ENCODE results near the gene NOTUM. TPM values are rescaled to one million over a fixed set of nuclear protein-coding genes. Genes with fewer than 3 reads are reported as not detected.

Gene NOTUM
- total and polyA plus RNA-seq, 4 donors: 0.19 to 5.4 (median 1.6) TPM

GRCh38 chr17:82007228-82007494 is 46.2 kb upstream of the NOTUM start:
- TF ChIP-seq CTCF (IDR thresholded peaks at IDR 0.05; ENCODE audit: low read depth, low read length, missing input control): no peak
- no peak for TF ChIP-seq RAD21 (IDR thresholded peaks at IDR 0.05)
- no peak for TF ChIP-seq FOXA2 (IDR thresholded peaks at IDR 0.05)
- TF ChIP-seq ZBTB33 (IDR thresholded peaks at IDR 0.05): no peak
- TF ChIP-seq EGR1 (IDR thresholded peaks at IDR 0.05; ENCODE audit: low read depth in 2 of 2): no peak
- TF ChIP-seq ATF3 (IDR thresholded peaks at IDR 0.05): no peak
- no peak for TF ChIP-seq REST (IDR thresholded peaks at IDR 0.05)
- TF ChIP-seq HNF4A (conservative IDR thresholded peaks at IDR 0.05): no peak
- no peak for TF ChIP-seq NR2F2 (IDR thresholded peaks at IDR 0.05)
- no peak for TF ChIP-seq FOXA1 (IDR thresholded peaks at IDR 0.05)
- no peak for TF ChIP-seq RXRA (IDR thresholded peaks at IDR 0.05)
- no peak for TF ChIP-seq TAF1 (conservative IDR thresholded peaks at IDR 0.05)
- TF ChIP-seq JUND (IDR thresholded peaks at IDR 0.05): no peak
- TF ChIP-seq HNF4G (IDR thresholded peaks at IDR 0.05): no peak
- TF ChIP-seq YY1 (IDR thresholded peaks at IDR 0.05): no peak
- TF ChIP-seq GABPA (IDR thresholded peaks at IDR 0.05 in 1 of 2, conservative IDR thresholded peaks at IDR 0.05 in 1 of 2): no peak
- no peak for TF ChIP-seq MAX (IDR thresholded peaks at IDR 0.05)
- no peak for TF ChIP-seq SP1 (IDR thresholded peaks at IDR 0.05)
- DNase-seq (ENCODE audit: low spot score): no peak
- H3K9me3 ChIP-seq (ENCODE audit: control insufficient read depth in 4 of 4, low read length in 3 of 4): no peaks in the 10 kb centered on the region
- WGBS: 97% methylated on average over 6 of the region's 6 CpGs
- H3K36me3 ChIP-seq (ENCODE audit: control insufficient read depth in 4 of 4, insufficient read depth in 3 of 4, low read depth in 1 of 4, low read length in 3 of 4): peaks cover 0 to 9% (median 4%) of the 10 kb centered on the region in 4 donors
- H3K27ac ChIP-seq (ENCODE audit: low read depth in 1 of 2, low read length in 2 of 2): no peak overlapping the region
- no peak overlapping the region for H3K4me3 ChIP-seq (ENCODE audit: low read depth in 1 of 3, low read length in 3 of 3)
- H3K27me3 ChIP-seq (ENCODE audit: control insufficient read depth in 4 of 4, insufficient read depth in 4 of 4, low read length in 3 of 4): no peaks in the 10 kb centered on the region
- H3K4me1 ChIP-seq (ENCODE audit: control insufficient read depth in 4 of 4, insufficient read depth in 4 of 4, low read length in 3 of 4): no peaks in the 10 kb centered on the region
- H3K9ac ChIP-seq (ENCODE audit: low read depth in 1 of 2, low read length in 2 of 2): no peak overlapping the region

All from liver (tissue), 9 donors.